Parietal lobe (tissue), 2 donors: ENCODE data around the gene ARL6IP5. TPM values are rescaled to one million over a fixed set of nuclear protein-coding genes. Genes with fewer than 3 reads are reported as not detected.

Source experiments
- small RNA-seq: library from RNA; depleted of rRNA; stranded (forward); fragments of <200 nt; gene quantifications from one replicate; pipeline ENCODE3, GENCODE V24; 2014; ENCODE audit warnings: low replicate concordance
- total RNA-seq: library from RNA; depleted of rRNA; stranded (reverse); fragments of >200 nt; gene quantifications from one replicate; pipeline ENCODE4 v1.2.3, GENCODE V29; 2014

ARL6IP5 gene, protein sequence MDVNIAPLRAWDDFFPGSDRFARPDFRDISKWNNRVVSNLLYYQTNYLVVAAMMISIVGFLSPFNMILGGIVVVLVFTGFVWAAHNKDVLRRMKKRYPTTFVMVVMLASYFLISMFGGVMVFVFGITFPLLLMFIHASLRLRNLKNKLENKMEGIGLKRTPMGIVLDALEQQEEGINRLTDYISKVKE
- total RNA-seq = 51.0 TPM

DNA sequence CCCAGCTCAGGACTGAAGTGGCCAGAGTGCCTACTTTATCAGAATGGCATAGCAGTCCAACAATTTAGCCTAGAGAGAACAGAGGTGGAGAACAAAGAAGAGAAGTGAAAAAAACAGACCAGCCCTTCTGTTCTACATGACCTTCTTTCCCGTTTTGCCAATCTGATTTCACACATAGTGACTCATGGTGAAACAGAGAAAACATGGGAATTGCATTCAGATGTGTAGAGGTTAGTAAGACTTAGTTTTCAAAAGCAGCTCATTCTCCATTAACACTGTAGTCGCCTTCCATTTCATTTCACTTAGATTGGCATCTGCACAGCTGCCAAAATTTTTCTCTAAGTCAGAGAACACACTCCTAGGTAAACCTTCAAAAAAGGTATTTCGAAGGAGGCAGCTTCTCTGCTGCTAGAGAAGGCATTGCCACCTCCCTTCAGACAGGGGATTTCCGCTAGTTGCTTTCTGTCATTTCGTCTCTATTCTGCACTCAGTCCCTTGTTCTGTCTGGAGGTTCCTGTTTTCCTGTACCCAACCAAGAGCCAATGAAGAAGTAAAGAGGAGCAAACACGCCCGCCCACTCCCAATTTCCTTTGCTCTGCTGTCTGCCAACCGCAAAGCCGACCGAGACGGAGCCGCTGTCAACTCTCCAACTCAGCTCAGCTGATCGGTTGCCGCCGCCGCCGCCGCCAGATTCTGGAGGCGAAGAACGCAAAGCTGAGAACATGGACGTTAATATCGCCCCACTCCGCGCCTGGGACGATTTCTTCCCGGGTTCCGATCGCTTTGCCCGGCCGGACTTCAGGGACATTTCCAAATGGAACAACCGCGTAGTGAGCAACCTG is at the start of gene ARL6IP5:
ARL6IP5 (plus strand) TSS at position 612 of the 842 bp plus-strand sequence; CDS start at position 723, 111 bp downstream.

DNA sequence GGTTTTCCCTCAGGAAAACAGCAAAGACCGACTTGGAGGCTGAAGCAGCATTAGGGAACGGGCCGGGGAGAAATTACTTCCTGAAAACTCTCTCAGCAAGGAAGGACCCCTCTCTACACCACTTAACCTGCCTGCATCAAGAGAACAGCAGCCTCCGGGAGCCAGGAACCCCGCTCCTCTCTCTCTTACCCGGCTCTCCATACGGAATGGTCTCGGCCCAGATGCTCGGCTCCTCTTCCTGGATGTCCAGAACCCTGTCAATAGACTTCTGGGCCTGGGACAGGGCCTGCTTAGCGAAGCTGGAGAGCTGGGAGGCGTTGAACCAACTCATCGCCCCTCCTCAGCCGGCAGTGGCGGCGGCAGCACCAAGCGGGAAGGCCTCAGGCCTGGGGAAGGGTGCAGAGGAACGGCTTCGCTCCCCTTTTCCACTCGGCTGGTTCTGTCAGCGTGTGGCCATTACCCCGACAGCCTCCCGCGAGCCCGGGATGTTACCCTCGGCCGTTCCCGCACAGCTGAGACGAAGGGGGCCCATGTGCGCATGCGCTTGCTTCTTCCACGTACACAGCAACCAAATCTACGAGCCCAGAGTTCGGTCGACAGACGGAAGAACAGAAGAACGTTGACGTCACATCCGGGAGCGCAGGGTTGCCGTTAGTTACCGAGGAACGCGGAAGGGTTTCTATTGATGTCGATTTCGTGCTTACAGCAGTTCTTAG is 32.8 kb upstream of the ARL6IP5 start, which contains the start of gene TMF1:
TMF1 (minus strand) TSS at position 578 of the 716 bp plus-strand sequence; CDS start at position 331, 247 bp downstream.

DNA sequence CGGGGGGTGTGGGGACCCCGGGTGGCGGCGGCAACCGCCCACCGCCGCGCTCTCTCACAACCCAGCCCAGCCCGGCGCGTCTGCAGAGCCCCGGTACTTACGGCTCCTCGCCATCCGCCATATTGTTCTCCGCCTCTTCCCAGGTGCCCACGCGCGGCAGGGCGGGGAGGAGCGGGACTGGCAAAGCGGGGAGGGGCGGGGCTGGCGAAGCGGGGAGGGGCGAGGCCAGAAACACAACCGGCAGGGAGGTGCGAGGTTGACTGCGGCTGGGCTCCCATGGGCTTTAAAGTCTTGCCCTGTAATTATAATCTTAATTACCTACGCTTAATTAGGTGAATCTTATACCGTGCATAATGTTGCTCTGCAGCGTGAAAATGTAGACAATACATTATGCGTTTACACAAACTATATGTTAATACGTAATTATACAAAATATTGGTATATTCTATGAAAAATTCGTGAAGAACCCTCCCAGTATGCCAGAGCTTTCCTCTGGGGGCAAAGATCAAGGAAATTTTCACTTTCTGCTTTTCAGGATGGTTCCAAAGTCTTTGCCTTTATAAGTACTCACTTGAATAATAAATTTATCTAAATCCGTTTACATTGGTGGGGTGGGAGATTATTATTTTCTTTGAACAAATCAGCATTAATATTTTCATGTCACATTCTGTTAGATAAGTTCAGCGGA is 4.4 kb upstream of the ARL6IP5 start, which contains the start of gene UBA3:
UBA3 (minus strand) TSS at position 133 of the 688 bp plus-strand sequence; CDS start at position 121, 12 bp downstream.

DNA sequence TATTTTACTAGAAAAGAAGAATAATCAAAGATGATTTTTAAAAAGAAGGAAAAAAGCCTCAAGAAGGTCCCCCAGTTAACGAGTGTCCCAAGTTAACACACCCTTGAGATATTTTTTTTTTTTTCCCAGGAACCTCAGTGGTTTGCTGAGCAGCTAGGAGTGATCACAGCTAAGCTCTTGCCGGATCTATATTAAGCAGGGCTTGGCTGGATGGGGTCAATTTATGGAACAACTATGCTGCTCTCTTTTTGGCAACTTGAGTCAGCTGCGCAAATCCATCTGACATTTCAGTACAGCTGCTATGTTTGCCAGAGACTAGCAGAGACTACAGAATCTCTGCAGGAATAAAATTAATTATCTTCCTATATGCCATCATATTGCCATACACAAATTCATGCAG is 37.7 kb downstream of the ARL6IP5 start, which contains the start of gene LMOD3:
LMOD3 (minus strand) TSS at position 193 of the 400 bp plus-strand sequence. CDS start 209 bp downstream, outside the sequence.

Small RNA genes lying within 50 kb of the gene (small RNA-seq; reads per million reads assigned to genes)
- gene MIR3136 = not detected

Other genes starting within 250 kb of the ARL6IP5 start
- not detected for gene TAFA4, start 152.4 kb upstream of the ARL6IP5 start, total RNA-seq
- 11.3 TPM for gene EOGT, start 71.3 kb upstream of the ARL6IP5 start, total RNA-seq
- gene TMF1, start 32.6 kb upstream of the ARL6IP5 start, total RNA-seq = 48.8 TPM
- 115 TPM for gene UBA3, start 4.6 kb upstream of the ARL6IP5 start, total RNA-seq
- not detected for gene LMOD3, start 37.7 kb downstream of the ARL6IP5 start, total RNA-seq